Gastroesophageal sphincter (tissue), 4 donors: ENCODE results near the gene ARL13A. TPM values are rescaled to one million over a fixed set of nuclear protein-coding genes. Genes with fewer than 3 reads are reported as not detected.

Source experiments
- ATAC-seq: fragments of 150-250 bp; one replicate; pipeline ENCODE4 v1.9.1; 2016; ENCODE audit warnings: mild to moderate bottlenecking, moderate library complexity
- H3K27ac ChIP-seq, 4 donors: fragments of 200-600 bp; sonication (generic) in 3 of 4; 1 replicate in 3 of 4; 2 replicates in 1 of 4; pipeline ENCODE4 v1.5.1; 2016 to 2019
- H3K27me3 ChIP-seq: fragments of 200-600 bp; sonication (generic); one replicate; pipeline ENCODE4 v1.5.1; 2019
- H3K36me3 ChIP-seq, 2 donors: fragments of 200-600 bp; sonication (generic); one replicate each; pipeline ENCODE4 v1.5.1; 2019; ENCODE audit warnings: control low read depth in 1 of 2
- H3K4me1 ChIP-seq, 3 donors: fragments of 200-600 bp; sonication (generic); 1 replicate in 2 of 3; 2 replicates in 1 of 3; pipeline ENCODE4 v1.5.1; 2016 to 2019; ENCODE audit warnings: control low read depth in 2 of 3
- H3K4me3 ChIP-seq, 2 donors: fragments of 200-600 bp; sonication (generic); one replicate each; pipeline ENCODE4 v1.5.1; 2019; ENCODE audit warnings: mild to moderate bottlenecking in 1 of 2, moderate library complexity in 1 of 2
- H3K9me3 ChIP-seq, 3 donors: fragments of 200-600 bp; sonication (generic); one replicate each; pipeline ENCODE4 v1.5.1; 2017 to 2019; ENCODE audit warnings: control low read depth in 2 of 3
- CTCF ChIP-seq, 4 experiments: fragments of 200-600 bp in 2 of 4; fragments of 450-650 bp in 2 of 4; sonication (generic) in 1 of 4; IDR thresholded peaks; one replicate each; pipeline ENCODE4 v1.5.1; 2017 to 2019; ENCODE audit warnings: antibody characterized with exemption in 4 of 4, mild to moderate bottlenecking in 2 of 4, moderate library complexity in 2 of 4
- EP300 ChIP-seq: sonication (generic); formaldehyde crosslinking; IDR thresholded peaks from one replicate; pipeline ENCODE4 v1.6.1; 2017; ENCODE audit warnings: antibody characterized with exemption, mild to moderate bottlenecking
- POLR2A ChIP-seq, 2 donors: fragments of 450-650 bp; IDR thresholded peaks; one replicate each; pipeline ENCODE4 v1.6.1; 2017; ENCODE audit warnings: antibody characterized with exemption in 2 of 2, mild to moderate bottlenecking in 2 of 2, moderate library complexity in 1 of 2
- POLR2AphosphoS5 ChIP-seq: sonication (generic); formaldehyde crosslinking; IDR thresholded peaks from one replicate; pipeline ENCODE4 v1.6.1; 2017; ENCODE audit warnings: antibody characterized with exemption
- WGBS, 2 donors: methylation state at CpG; one replicate each; pipeline ENCODE4 v1.1.5; 2018; ENCODE audit warnings: low coverage in 1 of 2; 5-methylcytosine and 5-hydroxymethylcytosine counted together
- total RNA-seq, 4 donors: library from RNA; depleted of rRNA; stranded (reverse); fragments of >200 nt; gene quantifications; one replicate each; pipeline ENCODE4 v1.1.0, GENCODE V29; 2016

Gene ARL13A
- not detected for total RNA-seq

GRCh38 chrX:100969408-100969807, at the start of gene ARL13A:
ARL13A (plus strand) TSS chrX:100969708; CDS start chrX:100973690, 3,982 bp downstream.
- Histone ChIP-seq H3K27ac (no peak within 1 kb of the TSS), H3K9me3 (no peaks in the 10 kb centered on the region), H3K27me3 (no peaks in the 10 kb centered on the region), H3K4me1 (no peaks in the 10 kb centered on the region), H3K4me3 (no peak within 1 kb of the TSS), H3K36me3 (no peaks in the 10 kb centered on the region)
- TF ChIP-seq EP300, result no peak
- no peak for TF ChIP-seq CTCF (IDR thresholded peaks at IDR 0.05)
- no peak for TF ChIP-seq POLR2AphosphoS5
- TF ChIP-seq POLR2A (IDR thresholded peaks at IDR 0.05), result no peak
- no peak for ATAC-seq
- 56 to 80% methylated on average over 2 of the region's 2 CpGs for WGBS, 2 donors

GRCh38 chrX:100924375-100924774, 45.1 kb upstream of the ARL13A start:
- TF ChIP-seq CTCF (IDR thresholded peaks at IDR 0.05), result no peak
- no peak for TF ChIP-seq POLR2A (IDR thresholded peaks at IDR 0.05)
- TF ChIP-seq EP300, result no peak
- TF ChIP-seq POLR2AphosphoS5, result no peak
- no peaks in the 10 kb centered on the region for H3K27me3 ChIP-seq
- H3K36me3 ChIP-seq, result no peaks in the 10 kb centered on the region
- ATAC-seq, result no peak
- no peak overlapping the region for H3K27ac ChIP-seq
- no peaks in the 10 kb centered on the region for H3K9me3 ChIP-seq
- WGBS, 2 donors, result 65 to 81% methylated on average over 2 to 3 of the region's 3 CpGs
- H3K4me3 ChIP-seq, result no peak overlapping the region
- H3K4me1 ChIP-seq, result peaks cover 0 to 9% (median 0%) of the 10 kb centered on the region in 3 donors

GRCh38 chrX:100926453-100926852, 43.1 kb upstream of the ARL13A start:
- no peak overlapping the region for H3K27ac ChIP-seq
- TF ChIP-seq EP300, result no peak
- TF ChIP-seq POLR2A (IDR thresholded peaks at IDR 0.05), result no peak
- 80 to 89% methylated on average over 1 to 2 of the region's 2 CpGs for WGBS, 2 donors

GRCh38 chrX:100928660-100929613, 40.6 kb upstream of the ARL13A start, which contains the start of gene XKRX:
XKRX (minus strand) TSS chrX:100928917; CDS start chrX:100928304, 613 bp downstream.
- 0 to 33% methylated on average over 1 to 7 of the region's 51 CpGs for WGBS, 2 donors
- H3K4me3 ChIP-seq, result peak within 1 kb of the TSS; percentile 7 to 47
- ATAC-seq, result no peak
- no peaks in the 10 kb centered on the region for H3K36me3 ChIP-seq
- H3K9me3 ChIP-seq, result no peaks in the 10 kb centered on the region
- no peak within 1 kb of the TSS for H3K27ac ChIP-seq
- peaks cover 0 to 12% (median 0%) of the 10 kb centered on the region in 3 donors for H3K4me1 ChIP-seq
- H3K27me3 ChIP-seq, result no peaks in the 10 kb centered on the region
- no peak for TF ChIP-seq POLR2A (IDR thresholded peaks at IDR 0.05)
- no peak for TF ChIP-seq EP300

More at GRCh38 chrX:100926453-100926852, 43.1 kb upstream of the ARL13A start:
- Histone ChIP-seq H3K36me3 (no peaks in the 10 kb centered on the region), H3K27me3 (no peaks in the 10 kb centered on the region), H3K4me1 (peaks cover 0 to 12% (median 0%) of the 10 kb centered on the region in 3 donors), H3K9me3 (no peaks in the 10 kb centered on the region), H3K4me3 (no peak overlapping the region)
- no peak for ATAC-seq

- WGBS, 2 donors, result 68 to 90% methylated on average over 4 of the region's 4 CpGs
- TF ChIP-seq POLR2A (IDR thresholded peaks at IDR 0.05) (no peak), EP300 (no peak), POLR2AphosphoS5 (no peak), CTCF (IDR thresholded peaks at IDR 0.05) (no peak)
- H3K9me3 ChIP-seq, result no peaks in the 10 kb centered on the region
- ATAC-seq, result no peak
- H3K27me3 ChIP-seq, result no peaks in the 10 kb centered on the region
- no peak overlapping the region for H3K4me3 ChIP-seq
- H3K27ac ChIP-seq, result no peak overlapping the region
- H3K36me3 ChIP-seq, result no peaks in the 10 kb centered on the region
- H3K4me1 ChIP-seq, result peaks cover 0 to 12% (median 0%) of the 10 kb centered on the region in 3 donors
These were observed 38.1 kb upstream of the ARL13A start for GRCh38 chrX:100931218-100931924.
